GM10847 (cell line): ENCODE measurements around the gene C11orf24.

Experiments used
- POLR2A ChIP-seq: IDR thresholded peaks from 2 replicates; pipeline ENCODE4 v1.6.1; 2011; ENCODE audit not compliant: insufficient read length; ENCODE audit errors: extremely low read depth

C11orf24 gene

DNA sequence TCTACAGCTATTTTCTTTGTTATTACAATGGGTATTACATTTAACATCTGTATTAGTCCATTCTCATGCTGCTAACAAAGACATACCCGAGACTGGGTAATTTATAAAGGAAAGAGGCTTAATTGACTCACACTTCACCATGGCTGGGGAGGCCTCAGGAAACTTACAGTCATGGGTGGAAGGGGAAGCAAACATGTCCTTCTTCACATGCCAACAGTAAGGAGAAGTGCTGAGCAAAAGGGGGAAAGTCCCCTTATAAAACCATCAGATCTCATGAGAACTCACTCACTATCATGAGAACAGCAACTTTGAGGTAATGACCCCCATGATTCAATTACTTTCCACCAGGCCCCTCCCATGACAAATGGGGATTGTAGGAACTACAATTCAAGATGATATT lies 42.2 kb downstream of the C11orf24 start:
- TF ChIP-seq POLR2A, result no peak

GRCh38 chr11:68226421-68226820 lies 45.4 kb downstream of the C11orf24 start:
- TF ChIP-seq POLR2A, result no peak

DNA sequence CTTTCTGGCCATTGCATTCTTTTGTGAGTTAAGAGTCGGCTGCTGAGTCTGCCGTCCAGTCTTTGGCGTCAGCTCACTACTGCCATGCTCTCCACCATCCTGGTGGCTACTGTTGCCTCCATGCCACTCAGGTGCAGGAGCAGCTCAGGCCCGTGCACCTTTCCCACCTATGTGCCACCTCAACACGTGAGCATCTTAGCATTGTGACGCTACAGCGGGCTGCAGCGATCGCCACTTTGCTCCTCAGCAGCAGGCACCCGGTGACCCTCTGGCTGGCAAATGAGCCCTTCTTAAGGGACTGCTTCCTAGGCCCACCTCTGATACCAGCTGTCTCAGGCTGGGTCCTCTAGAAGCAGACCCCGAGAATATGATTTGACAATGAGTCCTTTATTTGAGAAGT lies 47.2 kb downstream of the C11orf24 start:
- no peak for TF ChIP-seq POLR2A

- no peak for TF ChIP-seq POLR2A
Measured at GRCh38 chr11:68223275-68223674, 48.5 kb downstream of the C11orf24 start.

GRCh38 chr11:68221406-68221805 lies 50.4 kb downstream of the C11orf24 start:
- no peak for TF ChIP-seq POLR2A

GRCh38 chr11:68216171-68216938 lies 55.4 kb downstream of the C11orf24 start:
- TF ChIP-seq POLR2A, result no peak

GRCh38 chr11:68215524-68216170 lies 56.1 kb downstream of the C11orf24 start:
- TF ChIP-seq POLR2A, result no peak

GRCh38 chr11:68215087-68215445 lies 56.7 kb downstream of the C11orf24 start:
- no peak for TF ChIP-seq POLR2A

DNA sequence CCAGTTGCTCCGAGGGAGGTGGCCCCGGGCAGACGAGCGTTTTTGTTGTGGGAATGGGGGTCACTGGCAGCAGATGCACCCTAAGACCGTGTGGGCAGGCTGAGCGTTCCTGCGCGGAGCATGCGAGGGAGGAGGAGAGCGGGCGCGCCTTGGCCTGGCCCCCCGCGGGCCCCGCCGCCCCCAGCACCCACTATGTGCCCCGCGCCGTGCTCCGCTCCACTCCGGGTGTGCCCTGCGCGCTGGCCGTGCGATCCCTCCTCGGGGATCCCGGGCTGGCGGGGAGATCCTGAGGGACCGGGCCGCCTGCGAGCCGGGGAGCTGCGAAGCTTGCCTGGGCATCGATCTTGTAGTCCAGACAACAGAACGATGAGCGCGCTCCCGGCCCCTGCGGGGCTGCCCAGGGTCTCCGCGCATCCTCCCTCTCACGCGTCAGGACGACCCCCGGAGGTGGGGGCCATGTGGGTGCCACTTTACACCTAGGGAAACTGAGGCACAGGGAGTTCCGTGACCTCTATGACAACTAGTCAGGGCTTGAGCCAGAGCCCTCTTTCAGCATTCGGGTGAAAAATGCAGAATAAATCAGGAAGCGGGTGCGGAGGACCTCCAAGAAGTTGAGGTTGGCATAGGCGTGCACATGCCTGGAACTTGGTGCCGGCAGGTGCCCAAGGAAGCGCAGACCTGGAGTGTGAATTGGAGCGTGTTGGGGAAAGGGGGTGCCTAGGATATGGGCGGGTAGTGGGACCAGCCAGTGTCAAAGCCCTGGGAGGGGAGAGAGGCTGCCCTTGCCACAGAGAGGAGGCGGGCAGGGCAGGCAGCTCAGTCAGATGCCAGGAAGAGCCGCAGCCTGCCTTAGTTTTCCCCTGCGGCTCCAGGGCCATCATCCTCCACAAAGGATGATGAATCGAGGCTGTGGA lies 57.3 kb downstream of the C11orf24 start:
- no peak for TF ChIP-seq POLR2A

DNA sequence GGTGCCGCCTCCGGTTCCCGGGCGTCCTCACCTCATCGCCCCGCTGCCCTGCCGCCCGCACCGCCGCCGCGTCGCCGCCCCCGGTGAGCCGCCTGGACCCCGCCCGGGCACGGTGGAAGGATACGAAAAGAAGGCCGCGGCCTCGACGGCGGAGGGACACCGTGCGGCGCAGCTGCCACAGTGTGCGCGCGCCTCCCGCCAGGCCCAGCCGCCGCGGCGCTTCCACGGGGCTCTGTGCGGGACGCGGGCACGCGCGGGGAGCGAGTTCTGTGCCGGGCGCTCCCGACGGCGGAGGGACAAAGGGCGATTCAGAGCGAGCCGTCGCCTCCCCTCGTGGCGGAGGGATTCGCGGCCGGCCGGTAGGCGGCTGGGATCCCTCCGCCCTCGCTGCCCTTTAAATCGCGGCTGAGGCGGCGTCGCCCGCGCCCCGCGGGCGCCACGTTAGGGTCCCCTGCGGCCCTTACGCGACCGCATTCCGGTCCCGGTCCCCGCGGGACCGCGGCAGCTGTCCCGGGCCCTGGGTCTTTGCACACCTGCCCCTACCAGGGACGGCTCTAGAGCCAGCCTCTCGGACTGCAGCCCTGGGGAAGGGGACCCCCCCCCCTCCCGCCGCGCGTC lies 58.1 kb downstream of the C11orf24 start:
- peak; percentile 95 for TF ChIP-seq POLR2A

- TF ChIP-seq POLR2A, result no peak
Measured at GRCh38 chr11:68213135-68213515, 58.6 kb downstream of the C11orf24 start, which contains the start of gene KMT5B. TSS of gene KMT5B (minus strand) at chr11:68213296. CDS start at chr11:68190076, 23,220 bp downstream.

- TF ChIP-seq POLR2A, result no peak
Measured at GRCh38 chr11:68212421-68213134, 59.2 kb downstream of the C11orf24 start.

GRCh38 chr11:68211546-68211945 lies 60.2 kb downstream of the C11orf24 start:
- no peak for TF ChIP-seq POLR2A
